Activated CD8-positive, alpha-beta memory T cell treated with anti-CD3 and anti-CD28 coated beads for 36 hours (primary cell): ENCODE results near the gene TAF11. TPM values are rescaled to one million over a fixed set of nuclear protein-coding genes. Genes with fewer than 3 reads are reported as not detected.
"Not testable (repeated sequence)": the region's sequence is repeated elsewhere in the genome, so short reads cannot be mapped to it uniquely, and the experiment has no call there.

Experiments used
- CTCF ChIA-PET: fragments of 350-600 bp; sonication (Branson Sonifier 250); formaldehyde crosslinking; loops from one replicate; lab custom pipeline; 2021; ENCODE audit warnings: antibody characterized with exemption; lab: Charles Lee
- POLR2A ChIA-PET: fragments of 350-600 bp; sonication (Branson Sonifier 250); formaldehyde crosslinking; loops from one replicate; lab custom pipeline; 2021; ENCODE audit warnings: antibody characterized with exemption; lab: Charles Lee
- total RNA-seq, 2 experiments: library from RNA; stranded (reverse); gene quantifications; one replicate each; pipeline ENCODE4 v1.2.3, GENCODE V29; 2021

TAF11 gene, protein sequence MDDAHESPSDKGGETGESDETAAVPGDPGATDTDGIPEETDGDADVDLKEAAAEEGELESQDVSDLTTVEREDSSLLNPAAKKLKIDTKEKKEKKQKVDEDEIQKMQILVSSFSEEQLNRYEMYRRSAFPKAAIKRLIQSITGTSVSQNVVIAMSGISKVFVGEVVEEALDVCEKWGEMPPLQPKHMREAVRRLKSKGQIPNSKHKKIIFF
- 10 to 100 TPM; 30.2 to 32.2 TPM for total RNA-seq

DNA sequence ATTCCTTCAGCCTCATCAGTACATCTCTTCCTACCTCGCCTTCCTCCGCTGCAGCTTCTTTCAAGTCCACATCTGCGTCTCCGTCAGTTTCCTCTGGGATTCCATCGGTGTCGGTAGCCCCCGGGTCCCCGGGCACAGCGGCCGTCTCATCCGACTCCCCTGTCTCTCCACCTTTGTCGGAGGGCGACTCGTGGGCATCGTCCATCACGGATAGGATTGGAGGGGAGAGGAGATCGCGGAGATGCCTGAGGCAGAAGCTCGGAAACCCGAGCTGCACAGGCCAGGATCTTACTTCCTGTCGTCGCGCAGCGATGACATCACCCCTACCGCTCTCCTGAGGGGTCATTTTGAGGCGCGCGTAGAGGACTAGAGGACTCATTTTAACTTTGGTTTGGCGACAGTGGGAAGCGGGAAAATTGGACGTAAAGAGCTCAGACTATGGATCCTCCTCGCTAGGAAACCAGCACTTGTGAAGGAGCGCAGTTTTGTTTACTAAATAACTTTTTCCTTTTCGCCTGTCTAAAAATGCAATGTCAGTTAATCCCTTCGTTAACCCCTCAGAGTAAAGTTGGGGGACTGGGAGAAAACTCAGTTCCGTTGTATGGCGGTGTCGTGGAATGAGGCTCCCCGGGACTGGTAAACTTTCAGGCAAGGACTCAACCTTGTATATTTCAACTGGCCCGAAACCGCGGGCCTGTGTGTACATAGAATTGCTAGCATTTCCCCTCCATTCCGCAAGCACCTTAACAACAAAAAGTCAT is at the start of gene TAF11:
TAF11 (minus strand) TSS at position 290 of the 761 bp plus-strand sequence; CDS start at position 205, 85 bp downstream.
- CTCF ChIA-PET = interaction anchor here (0.7 to 1.7 kb wide), 3 partner anchors 97 to 353 kb away, joined by 3 to 8 read pairs (median 3); partner anchors contain the start of genes BLTP3A and SNRPC
- POLR2A ChIA-PET = interaction anchor here (0.6 to 2.3 kb wide), 6 partner anchors 96 to 371 kb away, joined by 3 to 9 read pairs (median 4); partner anchors contain the start of gene BLTP3A

GRCh38 chr6:34934516-34934915 is 46.7 kb upstream of the TAF11 start:
- POLR2A ChIA-PET = no interaction called here
- CTCF ChIA-PET = no interaction called here

DNA sequence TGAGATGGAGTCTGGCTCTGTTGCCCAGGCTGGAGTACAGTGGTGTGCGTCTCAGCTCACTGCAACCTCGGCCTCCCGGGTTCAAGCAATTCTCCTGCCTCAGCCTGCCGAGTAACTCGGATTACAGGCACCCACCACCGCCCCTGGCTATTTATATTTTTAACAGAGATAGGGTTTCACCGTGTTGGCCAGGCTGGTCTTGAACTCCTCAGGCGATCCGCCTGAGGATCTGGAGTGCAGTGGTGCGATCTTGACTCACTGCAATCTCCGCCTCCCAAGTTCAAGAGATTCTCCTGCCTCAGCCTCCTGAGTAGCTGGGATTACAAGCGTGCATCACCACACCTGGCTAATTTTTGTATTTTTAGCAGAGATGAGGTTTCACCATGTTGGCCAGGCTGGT is 44.4 kb upstream of the TAF11 start:
- POLR2A ChIA-PET, CTCF ChIA-PET: not testable (repeated sequence)

- ChIA-PET CTCF (no interaction called here), POLR2A (no interaction called here)
These were observed 42.4 kb upstream of the TAF11 start for GRCh38 chr6:34930221-34930620.

DNA sequence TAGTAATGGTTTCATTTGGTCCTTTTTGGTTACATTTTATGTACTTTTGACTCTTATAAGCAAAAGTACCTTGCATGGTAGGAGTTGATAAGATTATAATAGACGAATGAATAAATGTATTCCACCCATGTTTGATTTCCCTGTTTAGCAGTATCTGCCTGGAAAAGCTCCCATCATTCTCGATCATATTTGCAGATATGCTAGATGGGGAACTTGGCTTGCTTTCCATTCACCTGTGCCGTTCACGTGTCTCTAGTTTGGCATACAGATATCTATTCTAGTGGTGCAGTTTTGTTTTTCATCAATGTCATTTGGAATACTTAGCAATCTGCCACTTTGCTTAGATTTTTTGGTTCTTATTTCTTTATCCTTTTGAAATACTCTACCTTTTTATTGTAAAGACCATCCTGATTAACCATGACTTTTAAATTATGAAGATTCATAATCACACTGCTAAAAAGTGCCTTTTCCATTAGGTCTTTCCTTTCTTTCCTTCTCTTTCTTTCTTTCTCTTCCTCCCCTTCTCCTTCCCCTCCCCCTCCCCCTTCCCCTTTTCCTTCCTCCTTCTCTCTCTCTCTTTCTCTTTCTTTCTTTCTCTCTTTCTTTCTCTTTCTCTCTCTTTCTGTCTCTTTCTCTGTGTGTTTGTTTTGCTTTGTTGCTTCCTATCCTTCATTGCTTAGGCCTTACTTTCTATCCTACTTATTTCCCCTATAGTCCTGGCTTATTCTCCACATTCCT is 41.6 kb upstream of the TAF11 start:
- ChIA-PET POLR2A (no interaction called here), CTCF (interaction anchor here (0.6 kb wide), 1 partner anchor 586 kb away, joined by 3 read pairs; no protein-coding TSS in a partner anchor)

DNA sequence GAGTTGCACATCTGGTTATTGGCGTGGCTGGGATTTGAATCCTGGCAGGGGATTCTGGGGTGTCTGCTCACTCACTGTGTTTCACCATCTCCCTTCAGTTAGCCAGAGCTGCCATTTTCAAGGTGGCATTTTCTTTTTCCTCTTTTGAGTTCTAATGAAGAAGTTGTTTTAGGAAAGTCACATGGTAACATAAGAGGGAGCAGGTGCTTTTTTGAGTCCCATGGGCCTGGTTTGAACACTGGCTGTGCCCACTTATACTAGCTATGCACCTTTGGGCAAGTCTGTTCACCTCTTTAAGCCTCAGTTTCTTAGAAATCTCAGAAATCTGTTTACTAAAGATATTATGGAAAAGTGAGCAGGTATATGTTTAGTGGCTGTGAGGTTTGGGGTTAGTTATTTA is 40.9 kb upstream of the TAF11 start:
- POLR2A ChIA-PET = no interaction called here
- CTCF ChIA-PET = interaction anchor here (0.6 kb wide), 1 partner anchor 585 kb away, joined by 3 read pairs; no protein-coding TSS in a partner anchor

GRCh38 chr6:34928220-34928619 is 40.4 kb upstream of the TAF11 start:
- ChIA-PET CTCF (no interaction called here), POLR2A (no interaction called here)

GRCh38 chr6:34926655-34927054 is 38.8 kb upstream of the TAF11 start:
- POLR2A ChIA-PET = no interaction called here
- CTCF ChIA-PET = no interaction called here

- CTCF ChIA-PET = no interaction called here
- POLR2A ChIA-PET = no interaction called here
These were observed 37.2 kb upstream of the TAF11 start for GRCh38 chr6:34924831-34925625.

GRCh38 chr6:34922177-34922663 is 34.4 kb upstream of the TAF11 start:
- CTCF ChIA-PET = no interaction called here
- POLR2A ChIA-PET = no interaction called here

DNA sequence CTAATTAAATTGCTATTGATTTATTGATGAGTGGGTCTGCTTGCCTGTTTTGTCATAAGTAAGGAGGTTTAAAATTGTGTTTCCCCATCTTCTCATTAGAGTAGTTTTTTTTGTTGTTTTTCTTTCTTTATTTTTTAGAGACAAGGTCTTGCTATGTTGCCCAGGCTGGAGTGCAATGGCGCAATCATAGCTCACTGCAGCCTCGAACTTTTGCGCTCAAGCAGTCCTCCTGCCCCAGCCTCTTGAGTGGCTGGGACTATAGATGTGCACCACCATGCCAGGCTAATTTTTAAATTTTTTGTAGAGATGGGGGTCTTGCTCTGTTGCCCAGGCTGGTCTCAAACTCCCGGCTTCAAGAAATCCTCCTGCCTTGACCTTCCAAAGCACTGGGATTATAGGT is 32.3 kb upstream of the TAF11 start:
- POLR2A ChIA-PET = no interaction called here
- CTCF ChIA-PET = no interaction called here

GRCh38 chr6:34919651-34920050 is 31.8 kb upstream of the TAF11 start:
- CTCF ChIA-PET = no interaction called here
- POLR2A ChIA-PET = no interaction called here

DNA sequence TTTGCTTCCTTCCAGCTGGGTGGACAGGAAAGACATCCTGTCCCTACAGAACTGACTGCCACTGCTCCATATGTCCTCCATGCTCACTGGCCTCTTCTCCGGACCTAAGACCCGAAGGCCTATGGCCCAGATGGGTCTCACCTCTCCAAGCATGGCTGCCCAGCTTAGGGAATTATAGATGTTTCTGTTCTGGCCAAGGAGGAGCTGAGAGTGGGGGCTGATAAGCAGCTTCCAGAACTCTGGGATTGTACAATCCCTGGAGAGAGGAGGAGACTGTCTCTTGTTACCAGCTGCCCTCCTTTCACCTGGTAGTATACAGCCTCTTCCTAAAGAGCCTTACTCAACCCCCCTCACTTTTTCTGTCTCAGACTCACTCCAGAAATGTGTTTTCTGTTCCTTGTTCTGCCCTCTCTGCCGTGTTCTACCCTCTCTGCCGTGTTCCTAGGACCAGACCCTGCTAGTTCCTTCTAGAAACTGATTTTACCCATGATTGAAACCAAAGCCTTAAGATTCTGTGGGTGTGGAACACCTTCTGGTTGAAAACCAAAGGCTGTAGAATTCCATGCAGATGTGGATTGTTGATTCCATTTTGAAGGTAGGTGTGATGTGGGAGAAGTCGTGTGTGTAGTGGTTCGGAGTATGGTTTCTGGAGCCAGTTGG is 29.9 kb upstream of the TAF11 start:
- CTCF ChIA-PET = no interaction called here
- POLR2A ChIA-PET = no interaction called here

DNA sequence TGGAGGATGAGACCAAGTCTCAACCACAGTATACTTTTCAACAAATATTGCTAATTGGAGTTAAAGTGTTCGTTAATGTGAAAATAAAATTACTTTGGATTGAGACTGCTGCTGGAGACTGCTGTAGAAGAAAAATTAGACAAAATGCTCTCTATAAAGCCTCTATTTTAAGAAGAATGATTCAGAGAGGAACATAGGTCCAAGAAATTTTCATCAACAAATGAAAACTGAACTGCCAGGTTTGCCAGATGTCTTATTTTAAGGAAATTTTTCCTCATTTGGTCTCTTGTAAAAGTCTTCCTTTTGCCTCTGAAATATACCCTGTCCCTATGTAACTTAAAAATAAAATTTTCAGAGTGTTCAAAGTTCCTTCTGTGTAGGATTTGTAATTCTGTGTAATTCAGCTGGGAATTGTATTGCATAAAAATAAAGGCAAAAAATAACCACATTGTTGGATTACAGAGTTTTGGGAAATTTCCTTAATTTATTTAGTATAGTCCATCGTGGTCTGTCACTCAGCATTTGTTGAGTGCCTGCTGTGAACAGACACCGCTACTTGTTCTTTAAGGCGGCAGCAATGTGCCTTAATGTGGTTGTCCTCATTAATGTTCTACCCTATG is 28.6 kb upstream of the TAF11 start:
- ChIA-PET POLR2A (no interaction called here), CTCF (no interaction called here)

DNA sequence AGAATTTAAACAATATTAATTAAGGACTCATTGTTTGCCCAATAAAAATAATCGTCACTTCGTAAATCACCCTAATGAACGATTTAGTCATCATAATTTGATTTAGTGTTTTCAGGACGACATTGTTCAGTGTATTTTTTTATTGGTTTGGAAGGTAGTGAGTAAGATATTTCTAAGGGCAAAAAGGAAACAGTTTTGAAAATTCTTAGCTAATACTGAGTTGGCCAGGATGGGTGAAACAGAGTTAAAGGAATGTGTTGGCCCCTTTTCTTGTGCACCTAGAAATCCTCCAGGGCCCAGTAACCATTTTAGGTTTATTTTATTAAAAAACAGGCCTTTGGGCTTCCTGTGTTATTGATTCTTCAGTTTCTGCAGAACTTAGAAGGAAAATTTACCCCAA is 26.5 kb upstream of the TAF11 start:
- ChIA-PET POLR2A (no interaction called here), CTCF (interaction anchor here (0.6 kb wide), 1 partner anchor 1475 kb away, joined by 3 read pairs; no protein-coding TSS in a partner anchor)

DNA sequence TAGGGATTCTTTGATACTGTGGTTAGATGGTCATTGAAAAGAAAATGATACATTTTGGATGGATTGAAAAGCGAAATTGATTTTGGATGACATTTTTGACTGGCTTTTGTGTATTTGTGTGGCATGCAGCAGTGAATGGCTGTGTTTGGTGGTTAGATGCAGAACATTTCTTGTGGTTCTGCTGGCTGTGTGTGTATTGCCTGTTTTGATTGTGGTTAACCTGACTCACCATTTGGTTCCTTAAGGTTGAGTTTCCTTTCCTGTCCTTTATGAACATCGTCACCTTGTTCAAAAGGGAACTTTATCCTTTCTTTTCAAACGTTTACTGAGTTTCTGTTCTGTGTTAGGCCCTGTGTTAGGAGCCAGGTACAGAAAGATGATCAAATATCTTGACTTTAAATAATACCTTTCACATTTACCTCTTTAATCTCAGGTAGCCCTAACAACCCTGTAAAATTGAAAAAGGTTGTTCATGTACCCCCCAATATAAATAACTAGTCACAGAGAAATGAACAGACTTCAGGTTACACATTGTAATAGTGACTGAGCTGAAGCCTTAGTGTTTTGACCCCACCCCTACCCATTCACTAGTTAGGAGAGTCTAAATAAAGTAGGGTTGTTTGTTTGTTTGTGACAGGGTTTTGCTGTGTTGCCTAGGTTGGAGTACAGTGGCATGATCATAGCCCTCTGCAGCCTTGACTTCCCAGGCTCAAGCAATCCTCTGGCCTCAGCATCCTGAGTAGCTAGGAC is 25.0 kb upstream of the TAF11 start:
- CTCF ChIA-PET = no interaction called here
- POLR2A ChIA-PET = no interaction called here

DNA sequence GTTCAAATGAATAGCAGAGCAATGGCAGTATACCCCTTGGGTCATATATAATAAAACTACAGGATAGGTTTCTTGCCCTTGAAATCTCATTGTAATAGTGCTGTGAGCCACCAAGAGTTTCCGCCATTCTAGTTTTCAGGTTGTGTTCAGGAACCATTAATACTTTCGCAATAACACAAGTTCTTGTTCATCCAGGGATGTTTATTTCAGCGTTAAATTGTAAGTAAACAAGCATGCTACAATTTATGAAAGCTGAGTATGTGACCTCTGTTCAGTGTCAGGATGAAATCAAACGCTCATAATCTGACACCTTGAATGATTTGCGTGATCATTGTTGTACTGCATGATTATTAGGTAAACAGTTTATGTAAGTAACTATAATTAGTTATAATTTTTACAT is 24.0 kb upstream of the TAF11 start:
- ChIA-PET POLR2A (no interaction called here), CTCF (no interaction called here)
